Duodenal mucosa (tissue), 2 donors: ENCODE measurements around the gene TRAPPC4.
"Not testable (repeated sequence)": the region's sequence is repeated elsewhere in the genome, so short reads cannot be mapped to it uniquely, and the experiment has no call there.

Experiments
- H3K27ac ChIP-seq: one replicate; pipeline ENCODE4 v1.7.0; 2013; ENCODE audit warnings: low read depth, low read length
- H3K27me3 ChIP-seq, 2 donors: one replicate each; pipeline ENCODE4 v1.7.0; 2013; ENCODE audit warnings: low read length in 2 of 2, control low read depth in 1 of 2; ENCODE audit not compliant: insufficient read depth in 2 of 2, control insufficient read depth in 1 of 2
- H3K36me3 ChIP-seq, 2 donors: one replicate each; pipeline ENCODE4 v1.7.0; 2013; ENCODE audit warnings: low read length in 2 of 2, control low read depth in 1 of 2; ENCODE audit not compliant: insufficient read depth in 2 of 2, control insufficient read depth in 1 of 2
- H3K4me1 ChIP-seq, 2 donors: one replicate each; pipeline ENCODE4 v1.7.0; 2013; ENCODE audit warnings: low read length in 2 of 2, control low read depth in 1 of 2; ENCODE audit not compliant: insufficient read depth in 2 of 2, control insufficient read depth in 1 of 2
- H3K4me3 ChIP-seq, 2 donors: one replicate each; pipeline ENCODE4 v1.7.0; 2013; ENCODE audit warnings: low read length in 2 of 2, low read depth in 1 of 2
- H3K9ac ChIP-seq, 2 donors: one replicate each; pipeline ENCODE4 v1.7.0; 2013; ENCODE audit warnings: low read length in 2 of 2, low read depth in 1 of 2
- H3K9me3 ChIP-seq, 2 donors: one replicate each; pipeline ENCODE4 v1.7.0; 2013; ENCODE audit warnings: low read length in 2 of 2, control low read depth in 1 of 2; ENCODE audit not compliant: control insufficient read depth in 1 of 2

The TRAPPC4 gene

GRCh38 chr11:119012629-119013170, 5.9 kb upstream of the TRAPPC4 start:
- no peak overlapping the region for H3K4me3 ChIP-seq
- peaks cover 11 to 64% of the 10 kb centered on the region in 2 donors for H3K36me3 ChIP-seq
- no peaks in the 10 kb centered on the region for H3K27me3 ChIP-seq
- H3K4me1 ChIP-seq, result peaks cover 12 to 17% of the 10 kb centered on the region in 2 donors
- no peak overlapping the region for H3K27ac ChIP-seq
- H3K9ac ChIP-seq, result no peak overlapping the region
- H3K9me3 ChIP-seq, result no peaks in the 10 kb centered on the region

GRCh38 chr11:119014209-119014924, 4.2 kb upstream of the TRAPPC4 start:
- Histone ChIP-seq H3K4me3 (no peak overlapping the region), H3K9ac (no peak overlapping the region), H3K27me3 (no peaks in the 10 kb centered on the region), H3K27ac (no peak overlapping the region), H3K4me1 (peaks cover 12 to 17% of the 10 kb centered on the region in 2 donors), H3K36me3 (peaks cover 11 to 58% of the 10 kb centered on the region in 2 donors), H3K9me3 (no peaks in the 10 kb centered on the region)

GRCh38 chr11:119015054-119015611, 3.4 kb upstream of the TRAPPC4 start:
- no peak overlapping the region for H3K9ac ChIP-seq
- no peaks in the 10 kb centered on the region for H3K9me3 ChIP-seq
- no peaks in the 10 kb centered on the region for H3K27me3 ChIP-seq
- peaks cover 17 to 22% of the 10 kb centered on the region in 2 donors for H3K4me1 ChIP-seq
- H3K4me3 ChIP-seq, result no peak overlapping the region
- H3K36me3 ChIP-seq, result peaks cover 11 to 55% of the 10 kb centered on the region in 2 donors
- H3K27ac ChIP-seq, result no peak overlapping the region

DNA sequence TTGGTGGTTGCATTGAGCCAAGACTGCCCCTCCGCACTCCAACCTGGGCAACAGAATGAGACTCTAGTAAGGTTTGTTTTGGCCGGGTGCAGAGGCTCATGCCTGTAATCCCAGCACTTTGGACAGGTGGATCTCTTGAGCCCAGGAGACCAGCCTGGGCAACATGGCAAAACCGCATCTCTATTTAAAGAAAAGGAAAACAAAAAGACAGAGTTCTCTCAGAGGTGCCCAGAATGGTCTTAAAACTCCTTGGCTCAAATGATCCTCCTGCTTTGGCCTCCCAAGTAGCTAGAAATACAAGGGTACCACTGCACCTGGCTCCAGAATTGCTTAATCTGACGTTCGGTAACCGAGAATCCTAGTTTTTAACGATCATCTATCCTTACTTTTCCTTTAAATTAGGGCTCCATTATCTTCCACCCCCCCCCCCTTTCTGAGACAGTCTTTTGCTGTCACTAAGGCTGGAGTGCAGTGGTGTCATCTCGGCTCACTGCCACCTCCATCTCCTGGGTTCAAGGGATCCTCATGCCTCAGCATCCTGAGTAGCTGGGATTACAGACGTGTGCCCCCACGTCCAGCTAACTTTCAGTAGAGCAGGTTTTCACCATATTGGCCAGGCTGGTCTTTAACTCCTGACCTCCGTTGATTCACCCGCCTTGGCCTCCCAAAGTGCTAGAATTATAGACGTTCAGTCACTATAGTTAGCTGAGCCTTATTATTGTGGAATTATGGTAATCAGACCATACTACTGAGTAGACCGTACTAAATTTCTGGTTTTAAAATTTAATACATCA, 2.2 kb upstream of the TRAPPC4 start:
- Histone ChIP-seq H3K4me1 (peaks cover 25 to 33% of the 10 kb centered on the region in 2 donors), H3K4me3 (peak overlapping the region; percentile 97 to 99), H3K9me3 (no peaks in the 10 kb centered on the region), H3K36me3 (peaks cover 11 to 50% of the 10 kb centered on the region in 2 donors), H3K27me3 (no peaks in the 10 kb centered on the region), H3K27ac (no peak overlapping the region), H3K9ac (peak overlapping the region; percentile 6 to 85)

GRCh38 chr11:119017377-119017776, 1.2 kb upstream of the TRAPPC4 start:
- H3K9ac ChIP-seq, result peak overlapping the region; percentile 85 to 88
- H3K9me3 ChIP-seq, H3K27me3 ChIP-seq: not testable (repeated sequence)
- peak overlapping the region; percentile 98 for H3K27ac ChIP-seq
- H3K4me1 ChIP-seq, result peaks cover 30 to 38% of the 10 kb centered on the region in 2 donors
- H3K4me3 ChIP-seq, result peak overlapping the region; percentile 97 to 99
- peaks cover 11 to 42% of the 10 kb centered on the region in 2 donors for H3K36me3 ChIP-seq

DNA sequence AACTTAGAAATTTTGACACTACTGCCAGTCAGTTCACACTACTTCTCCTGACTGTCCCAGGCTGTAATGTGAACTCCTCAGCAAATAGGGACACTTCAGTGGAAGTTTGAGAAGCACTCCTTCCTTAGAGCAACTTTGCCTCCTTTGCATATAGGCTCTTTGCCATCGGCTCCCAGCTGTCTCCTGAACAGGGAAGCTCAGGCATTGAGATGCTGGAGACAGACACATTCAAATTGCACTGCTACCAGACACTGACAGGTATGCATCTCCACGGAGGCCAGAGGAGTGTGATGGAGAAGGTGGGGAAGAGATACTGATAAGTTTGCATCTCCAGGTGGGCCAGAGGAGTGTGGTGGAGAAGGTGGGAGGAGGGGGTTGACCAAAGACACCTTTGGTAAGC, 1.4 kb downstream of the TRAPPC4 start:
- Histone ChIP-seq H3K4me1 (peaks cover 49 to 59% of the 10 kb centered on the region in 2 donors), H3K27me3 (no peaks in the 10 kb centered on the region), H3K36me3 (peaks cover 17 to 43% of the 10 kb centered on the region in 2 donors), H3K4me3 (peak overlapping the region; percentile 97 to 99), H3K9me3 (no peaks in the 10 kb centered on the region), H3K9ac (peak overlapping the region; percentile 85 to 88), H3K27ac (no peak overlapping the region)

- no peaks in the 10 kb centered on the region for H3K27me3 ChIP-seq
- peak overlapping the region; percentile 46 for H3K27ac ChIP-seq
- H3K9me3 ChIP-seq, result no peaks in the 10 kb centered on the region
- peaks cover 57 to 66% of the 10 kb centered on the region in 2 donors for H3K4me1 ChIP-seq
- peak overlapping the region in 1 of 2 donors; percentile 7 for H3K9ac ChIP-seq
- H3K4me3 ChIP-seq, result no peak overlapping the region
- peaks cover 12 to 39% of the 10 kb centered on the region in 2 donors for H3K36me3 ChIP-seq
These were observed 3.1 kb downstream of the TRAPPC4 start for GRCh38 chr11:119021631-119022030.

GRCh38 chr11:119023741-119024140, 5.2 kb downstream of the TRAPPC4 start:
- H3K36me3 ChIP-seq, result peaks cover 12 to 45% of the 10 kb centered on the region in 2 donors

DNA sequence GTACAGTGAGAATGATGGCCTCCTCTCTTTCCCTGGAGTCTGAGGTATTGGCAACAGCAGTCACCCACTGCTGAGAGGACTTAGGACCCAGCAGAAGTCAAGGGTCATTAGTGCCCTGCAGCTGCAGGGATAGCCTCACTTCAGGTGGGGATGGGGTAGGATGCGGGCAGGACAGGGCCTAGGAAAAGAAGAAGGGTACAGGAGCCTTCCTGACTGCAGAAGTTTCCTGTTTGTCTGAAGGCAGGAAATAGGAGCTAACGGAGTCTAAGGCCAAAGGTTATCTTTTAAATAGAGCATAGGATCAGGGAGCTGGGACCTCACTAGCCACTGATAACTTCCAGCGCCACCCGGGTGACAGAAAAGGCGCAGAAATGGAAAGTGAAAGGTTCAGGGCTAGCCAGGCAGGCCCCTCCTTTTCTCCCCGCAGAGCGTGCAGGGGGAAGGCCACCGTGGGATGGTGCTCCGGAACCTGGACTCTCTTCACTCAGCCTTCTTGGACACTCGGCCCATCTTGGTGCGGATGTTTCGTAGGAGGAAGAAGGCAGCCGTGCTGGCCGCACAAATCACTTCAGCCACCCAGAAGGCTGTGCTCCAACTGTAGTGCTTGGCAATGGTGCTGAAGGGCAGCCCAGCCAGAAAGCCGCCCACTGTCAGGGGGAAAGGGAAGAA, 6.0 kb downstream of the TRAPPC4 start:
- Histone ChIP-seq H3K9ac (peak overlapping the region; percentile 34 to 56), H3K4me1 (peaks cover 68 to 83% of the 10 kb centered on the region in 2 donors), H3K27ac (no peak overlapping the region), H3K4me3 (peak overlapping the region; percentile 89 to 93), H3K9me3 (no peaks in the 10 kb centered on the region), H3K27me3 (no peaks in the 10 kb centered on the region), H3K36me3 (peaks cover 12 to 45% of the 10 kb centered on the region in 2 donors)

More at GRCh38 chr11:119023741-119024140, 5.2 kb downstream of the TRAPPC4 start:
- H3K9ac ChIP-seq, result peak overlapping the region in 1 of 2 donors; percentile 10
- H3K4me3 ChIP-seq, result no peak overlapping the region
- H3K9me3 ChIP-seq, result no peaks in the 10 kb centered on the region
- H3K27me3 ChIP-seq, result no peaks in the 10 kb centered on the region
- no peak overlapping the region for H3K27ac ChIP-seq
- peaks cover 61 to 75% of the 10 kb centered on the region in 2 donors for H3K4me1 ChIP-seq
